GM12874 (cell line): ENCODE results near the gene ABCC3.

Source experiments
- CTCF ChIP-seq: IDR thresholded peaks from 2 replicates; pipeline ENCODE4 v1.5.1; 2011; ENCODE audit warnings: low read depth, mild to moderate bottlenecking, control low read depth, low read length, moderate library complexity; ENCODE audit not compliant: insufficient read depth

ABCC3 gene

GRCh38 chr17:50634224-50634914, at the start of gene ABCC3:
TSS of gene ABCC3 (plus strand) at chr17:50634881. CDS start at chr17:50634937, 56 bp downstream.
- no peak for TF ChIP-seq CTCF

GRCh38 chr17:50585346-50585745, 49.3 kb upstream of the ABCC3 start:
- TF ChIP-seq CTCF, result no peak

GRCh38 chr17:50585891-50586290, 48.8 kb upstream of the ABCC3 start:
- no peak for TF ChIP-seq CTCF

DNA sequence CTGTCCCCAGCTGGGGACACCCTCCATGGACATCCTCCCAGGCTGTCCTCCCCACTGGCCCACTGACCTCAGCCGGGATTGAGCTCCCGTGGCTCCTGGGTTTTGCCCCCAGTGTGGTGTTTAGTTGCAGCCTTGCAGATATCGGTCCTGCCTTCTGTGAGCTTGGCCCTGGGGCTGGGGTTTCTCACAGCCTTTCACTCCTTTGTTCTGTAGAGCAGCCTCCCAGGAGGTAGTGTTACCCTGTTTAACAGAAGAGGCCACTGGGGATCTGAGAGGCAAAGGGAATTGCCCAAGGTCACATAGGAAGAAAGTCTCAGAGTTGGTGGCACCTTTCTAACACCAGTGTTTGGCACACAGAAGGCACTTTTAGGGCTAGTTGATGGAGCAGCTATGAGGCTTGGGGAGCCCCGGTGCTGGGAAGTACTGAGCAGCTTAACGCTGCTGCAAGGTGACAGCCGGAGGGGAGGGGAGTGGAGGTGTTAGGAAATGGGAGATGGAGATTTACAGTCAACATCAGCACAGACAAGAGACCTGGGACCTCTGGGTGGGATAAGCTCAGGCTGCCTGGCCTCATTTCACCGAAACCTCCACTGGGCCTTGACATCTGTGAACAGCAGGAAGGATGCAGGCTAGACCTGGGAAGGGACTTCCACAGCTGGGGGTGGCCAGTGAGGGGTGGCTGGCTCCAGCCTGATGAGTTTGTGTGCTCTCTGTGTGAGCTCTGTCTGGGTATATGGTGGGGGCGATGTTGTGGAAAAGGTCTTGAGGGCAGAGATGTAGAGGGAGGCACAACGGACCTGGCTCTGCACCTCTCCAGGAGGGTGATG, 48.0 kb upstream of the ABCC3 start:
- TF ChIP-seq CTCF, result no peak

GRCh38 chr17:50587571-50587970, 47.1 kb upstream of the ABCC3 start:
- TF ChIP-seq CTCF, result no peak

DNA sequence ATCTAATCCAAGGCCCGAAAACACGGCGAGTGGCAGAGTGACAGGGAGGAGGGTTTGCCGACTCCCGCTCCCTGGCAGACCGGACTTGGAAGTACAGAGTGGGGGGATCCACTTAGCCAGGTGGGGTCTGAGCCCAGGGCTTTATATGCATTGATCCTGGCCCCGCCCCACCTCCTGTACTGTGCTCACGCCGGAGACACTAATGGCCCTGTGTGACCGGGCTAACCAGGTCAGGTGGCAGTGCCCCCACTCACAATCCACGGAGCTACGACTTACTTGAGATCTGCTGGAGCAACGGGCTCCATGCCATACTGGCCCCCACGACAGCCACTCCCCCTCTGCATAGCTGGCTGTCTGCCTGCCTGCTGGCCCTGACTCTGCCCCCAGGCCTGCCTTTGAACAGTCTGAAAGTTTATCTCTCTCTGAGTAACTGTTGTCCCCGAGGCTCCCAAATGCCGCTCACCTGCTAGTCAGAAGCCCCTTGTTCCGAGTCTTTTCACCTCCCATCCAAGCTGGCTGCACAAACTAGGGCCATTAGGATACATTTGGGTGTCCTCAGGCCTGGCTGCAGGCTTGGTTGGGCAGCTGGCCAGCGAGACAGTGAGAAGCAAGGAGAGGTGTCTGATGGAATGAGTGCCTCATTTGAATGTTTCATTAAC, 46.2 kb upstream of the ABCC3 start:
- no peak for TF ChIP-seq CTCF

- TF ChIP-seq CTCF, result no peak
Measured at GRCh38 chr17:50589095-50589705, 45.5 kb upstream of the ABCC3 start.
